IMR-90 (cell line): Measurements from ENCODE around the gene MTM1. TPM values are rescaled to one million over a fixed set of nuclear protein-coding genes. Genes with fewer than 3 reads are reported as not detected.

ENCODE experiments used
- ATAC-seq: fragments of 200-7000 bp; cut with Tn5 transposase; 2 replicates; pipeline ENCODE4 v1.9.1; 2020; ENCODE audit warnings: low read depth, mild to moderate bottlenecking, moderate library complexity
- BruUV-seq: library from RNA; stranded (reverse); fragments of 400-500 nt; replicated peaks from 2 replicates; lab custom pipeline; 2021; lab: Mats Ljungman, UMichigan
- CTCF ChIA-PET: fragments of 300-600 bp; formaldehyde crosslinking; extraction: SDS; loops from one replicate; lab custom pipeline; 2021; ENCODE audit warnings: antibody characterized with exemption; lab: Yijun Ruan, JAX
- POLR2A ChIA-PET: fragments of 300-600 bp; sonication (Branson Sonifier 250); formaldehyde crosslinking; loops from one replicate; lab custom pipeline; 2022; ENCODE audit warnings: antibody characterized with exemption; ENCODE audit not compliant: unreplicated experiment; lab: Charles Lee
- DNase-seq: peaks from one replicate; pipeline ENCODE4 v3.0.0; 2013
- H2AFZ ChIP-seq: replicated peaks from 2 replicates; pipeline ENCODE3; 2013; ENCODE audit warnings: low read length, mild to moderate bottlenecking; ENCODE audit not compliant: poor library complexity
- H2AK5ac ChIP-seq: 2 replicates; pipeline ENCODE4 v1.6.1; 2013; ENCODE audit warnings: low read depth, low read length, inconsistent platforms
- H2AK9ac ChIP-seq: replicated peaks from 2 replicates; pipeline ENCODE3; 2013; ENCODE audit warnings: mild to moderate bottlenecking, low read depth, low read length, moderate library complexity; ENCODE audit not compliant: poor library complexity
- H2BK120ac ChIP-seq: 2 replicates; pipeline ENCODE4 v1.6.1; 2013; ENCODE audit warnings: low read depth, low read length, inconsistent platforms
- H2BK15ac ChIP-seq: 3 replicates; pipeline ENCODE4 v1.6.1; 2013; ENCODE audit warnings: low read depth, low read length, inconsistent platforms
- H2BK20ac ChIP-seq: 2 replicates; pipeline ENCODE4 v1.6.1; 2013; ENCODE audit warnings: low read depth, mild to moderate bottlenecking, inconsistent platforms, low read length, moderate library complexity
- H2BK5ac ChIP-seq: 2 replicates; pipeline ENCODE4 v1.6.1; 2013; ENCODE audit warnings: mild to moderate bottlenecking, low read depth, low read length, inconsistent platforms; ENCODE audit not compliant: poor library complexity, severe bottlenecking
- H3K14ac ChIP-seq: replicated peaks from 2 replicates; pipeline ENCODE4 v1.6.1; 2013; ENCODE audit warnings: low read depth, low read length, inconsistent platforms
- H3K18ac ChIP-seq: 2 replicates; pipeline ENCODE4 v1.6.1; 2013; ENCODE audit warnings: low read depth, low read length, control low read depth
- H3K23ac ChIP-seq: 2 replicates; pipeline ENCODE4 v1.6.1; 2013; ENCODE audit warnings: low read depth, low read length, inconsistent platforms
- H3K27ac ChIP-seq: 2 replicates; pipeline ENCODE4 v1.5.1; 2013; ENCODE audit warnings: mild to moderate bottlenecking, control low read depth, low read length; ENCODE audit not compliant: insufficient read depth
- H3K27me3 ChIP-seq: 2 replicates; pipeline ENCODE4 v1.6.1; 2013; ENCODE audit warnings: low read length; ENCODE audit not compliant: control insufficient read depth, insufficient read depth
- H3K36me3 ChIP-seq: 2 replicates; pipeline ENCODE4 v1.6.1; 2013; ENCODE audit warnings: low read length, mixed read lengths; ENCODE audit not compliant: control insufficient read depth, insufficient read depth
- H3K4ac ChIP-seq: 2 replicates; pipeline ENCODE4 v1.6.1; 2013; ENCODE audit warnings: low read depth, low read length, inconsistent platforms
- H3K4me1 ChIP-seq: 2 replicates; pipeline ENCODE4 v1.6.1; 2013; ENCODE audit warnings: low read length, mixed read lengths; ENCODE audit not compliant: control insufficient read depth, insufficient read depth
- H3K4me2 ChIP-seq: 2 replicates; pipeline ENCODE4 v1.6.1; 2013; ENCODE audit warnings: low read depth, mild to moderate bottlenecking, control low read depth, low read length, moderate library complexity
- H3K4me3 ChIP-seq: 2 replicates; pipeline ENCODE4 v1.5.1; 2013; ENCODE audit warnings: low read depth, mild to moderate bottlenecking, control low read depth, low read length, moderate library complexity; ENCODE audit not compliant: insufficient read depth
- H3K56ac ChIP-seq: 2 replicates; pipeline ENCODE4 v1.6.1; 2013; ENCODE audit warnings: low read length, inconsistent platforms; ENCODE audit not compliant: insufficient read depth; ENCODE audit errors: extremely low read depth
- H3K79me1 ChIP-seq, 2 experiments: 2 replicates each; pipeline ENCODE4 v1.6.1; 2013; ENCODE audit warnings: low read length in 2 of 2, inconsistent platforms in 1 of 2, low read depth in 1 of 2
- H3K9ac ChIP-seq: 2 replicates; pipeline ENCODE4 v1.6.1; 2013; ENCODE audit warnings: low read depth, low read length, control low read depth
- H3K9me1 ChIP-seq: 2 replicates; pipeline ENCODE4 v1.6.1; 2013; ENCODE audit warnings: low read length, inconsistent platforms; ENCODE audit not compliant: insufficient read depth
- H3K9me3 ChIP-seq: 2 replicates; pipeline ENCODE4 v1.6.1; 2013; ENCODE audit warnings: low read length; ENCODE audit not compliant: control insufficient read depth, insufficient read depth
- H4K20me1 ChIP-seq: 2 replicates; pipeline ENCODE4 v1.6.1; 2013; ENCODE audit warnings: low read length, inconsistent platforms; ENCODE audit not compliant: insufficient read depth
- H4K5ac ChIP-seq: 2 replicates; pipeline ENCODE4 v1.6.1; 2013; ENCODE audit warnings: mild to moderate bottlenecking, low read depth, low read length, control low read depth
- H4K8ac ChIP-seq, 2 experiments: 2 replicates each; pipeline ENCODE4 v1.6.1; 2013; ENCODE audit warnings: low read depth in 2 of 2, low read length in 2 of 2, control low read depth in 1 of 2, inconsistent platforms in 1 of 2
- H4K91ac ChIP-seq: 2 replicates; pipeline ENCODE4 v1.6.1; 2013; ENCODE audit warnings: low read depth, low read length, inconsistent platforms; ENCODE audit not compliant: insufficient read depth
- CTCF ChIP-seq: conservative IDR thresholded peaks from 2 replicates; pipeline ENCODE4 v1.5.1; 2012; ENCODE audit warnings: mild to moderate bottlenecking, low read depth, low read length, improper control_type of control experiment
- RAD21 ChIP-seq: IDR thresholded peaks from 2 replicates; pipeline ENCODE4 v1.6.1; 2012; ENCODE audit warnings: low read length, improper control_type of control experiment
- RCOR1 ChIP-seq: IDR thresholded peaks from 2 replicates; pipeline ENCODE4 v1.6.1; 2012; ENCODE audit warnings: mild to moderate bottlenecking, low read length, improper control_type of control experiment; ENCODE audit not compliant: insufficient replicate concordance
- WGBS, 2 experiments: methylation state at CpG; one replicate each; pipeline versions ENCODE4 v1.1.5 to v1.1.7; 2013; ENCODE audit warnings: missing lambda C conversion rate in 2 of 2; ENCODE audit not compliant: insufficient read length in 1 of 2; ENCODE audit errors: extremely low coverage in 2 of 2; 5-methylcytosine and 5-hydroxymethylcytosine counted together
- dilution Hi-C: fragments of 300-500 bp; cut with HindIII; formaldehyde crosslinking; loops from one replicate; pipeline ENCODE4 v1.14.3; 2018; ENCODE audit warnings: low sequenced_read_pairs; ENCODE audit not compliant: unreplicated experiment
- in situ Hi-C: fragments of 300-500 bp; cut with MboI; formaldehyde crosslinking; loops from 3 replicates; pipeline ENCODE4 v1.14.3; 2019; ENCODE audit warnings: low sequenced_read_pairs, inconsistent platforms, mixed read lengths
- intact Hi-C: fragments of 100-400 bp; cut with micrococcal nuclease; formaldehyde crosslinking; loops from 2 replicates; pipeline ENCODE4 v1.10.0; 2022
- polyA plus RNA-seq, 3 experiments: library from polyadenylated mRNA; depleted of rRNA; stranded (reverse); fragments of >200 nt; gene quantifications; 2 replicates each; pipeline ENCODE4 v1.2.3, GENCODE V29; 2012; ENCODE audit warnings: low replicate concordance in 1 of 3
- total RNA-seq: library from RNA; depleted of rRNA; stranded (reverse); fragments of >200 nt; gene quantifications from 2 replicates; pipeline ENCODE4 v1.2.3, GENCODE V29; 2012

MTM1 gene
- total and polyA plus RNA-seq, 2 of the 4 experiments (the other 2 are of a cell fraction): 3.8 to 5.6 TPM

DNA sequence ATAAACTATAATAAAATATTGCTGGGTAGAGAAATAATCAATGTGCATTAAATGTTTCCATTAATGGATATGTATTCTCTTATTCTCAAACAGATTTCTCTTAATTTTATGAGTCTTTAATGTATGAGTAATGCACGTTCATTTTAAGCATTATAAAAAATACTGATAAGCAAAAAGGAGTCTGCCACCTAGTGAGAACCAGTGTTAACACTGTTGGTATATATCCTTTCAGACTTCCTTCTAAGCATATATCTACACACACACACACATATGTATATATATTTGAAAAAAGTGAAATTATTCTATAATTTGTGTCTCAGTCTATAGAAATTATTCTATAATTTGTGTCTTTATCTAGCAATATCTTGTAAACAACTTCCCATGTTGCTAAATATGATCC is 74.8 kb downstream of the MTM1 start:
- in situ Hi-C loops: no loop called here

More for the DNA sequence above, 74.8 kb downstream of the MTM1 start:
- dilution Hi-C loops (no loop called here), intact Hi-C loops (no loop called here)
- ChIA-PET CTCF (no interaction called here), POLR2A (no interaction called here)
- no CpG with 5 or more reads among the region's 1 CpG for WGBS, 2 experiments
- no peak overlapping the region for H2BK20ac ChIP-seq
- H4K91ac ChIP-seq: no peak overlapping the region
- TF ChIP-seq RCOR1 (no peak), RAD21 (peak; percentile 28), CTCF (peak; percentile 26; the same call in 1 of the 2 replicates)
- H3K36me3 ChIP-seq: 0 out of 2 replicates have a peak, but pooled peaks cover 1% of the 10 kb centered on the region
- ATAC-seq (no peak), DNase-seq (peak; percentile 33)
- H2BK120ac ChIP-seq: no peak overlapping the region
- no peak overlapping the region for H2AFZ ChIP-seq
- H4K20me1 ChIP-seq: no peaks in the 10 kb centered on the region
- H3K9me3 ChIP-seq: no peaks in the 10 kb centered on the region
- no peak overlapping the region for H4K5ac ChIP-seq
- H3K18ac ChIP-seq: no peak overlapping the region
- no peaks in the 10 kb centered on the region for H3K9me1 ChIP-seq
- H2BK5ac ChIP-seq: no peak overlapping the region
- H3K27ac ChIP-seq: no peak overlapping the region
- H3K4ac ChIP-seq: no peak overlapping the region
- H3K14ac ChIP-seq: no peak overlapping the region
- no peaks in the 10 kb centered on the region for H3K4me1 ChIP-seq
- H2AK5ac ChIP-seq: no peak overlapping the region
- BruUV-seq: no TSS peak
- no peak overlapping the region for H4K8ac ChIP-seq
- H3K56ac ChIP-seq: no peak overlapping the region
- H3K27me3 ChIP-seq: no peaks in the 10 kb centered on the region
- no peak overlapping the region for H3K23ac ChIP-seq
- H3K4me2 ChIP-seq: no peak overlapping the region
- H2BK15ac ChIP-seq: no peak overlapping the region
- no peak overlapping the region for H3K9ac ChIP-seq
- no peak overlapping the region for H3K4me3 ChIP-seq
- no peak overlapping the region for H2AK9ac ChIP-seq
- H3K79me1 ChIP-seq: no peaks in the 10 kb centered on the region
